K562 treated with DMSO at 1 percent for 12 hours (cell line): Measurements from ENCODE around the gene TRIP13. TPM values are rescaled to one million over a fixed set of nuclear protein-coding genes. Genes with fewer than 3 reads are reported as not detected.

Source experiments
- total RNA-seq: library from RNA; unstranded; fragments of 300-600 nt; gene quantifications from 2 replicates; pipeline ENCODE4 v1.2.3, GENCODE V29; 2022; ENCODE audit not compliant: insufficient read depth

The TRIP13 gene
- 25.6 and 28.4 TPM in 2 replicates for total RNA-seq

GRCh38 chr5:892394-893136 is at the start of gene TRIP13, which contains the start of gene BRD9:
Gene TRIP13, plus strand, starts transcription at chr5:892884. Its CDS starts 115 bp downstream, at chr5:892999.
Gene BRD9, minus strand, starts transcription at chr5:892801. Its CDS starts 144 bp downstream, at chr5:892657.

GRCh38 chr5:850511-851006 is 42.1 kb upstream of the TRIP13 start, which contains the start of gene ZDHHC11:
Gene ZDHHC11, minus strand, starts transcription at chr5:850986. Its CDS starts 384 bp downstream, at chr5:850602.

Other genes with a start within 250 kb of the TRIP13 start
- gene TPPP, start 199.5 kb upstream of the TRIP13 start, total RNA-seq = 0.31 TPM in 1 of 2 replicates, not detected in the other
- gene ZDHHC11B, start 108.2 kb upstream of the TRIP13 start, total RNA-seq = not detected in 2 replicates
- gene ZDHHC11, start 41.9 kb upstream of the TRIP13 start, total RNA-seq = 2.6 TPM in 1 of 2 replicates, not detected in the other
- gene BRD9, start 83 bp upstream of the TRIP13 start, total RNA-seq = 24.6 and 30.9 TPM in 2 replicates
- gene NKD2, start 115.9 kb downstream of the TRIP13 start, total RNA-seq = 0.85 and 2.5 TPM in 2 replicates
- gene SLC12A7, start 219.2 kb downstream of the TRIP13 start, total RNA-seq = 1.5 and 5.0 TPM in 2 replicates